SU-DHL-6 (cell line): ENCODE measurements around the gene PHF11.

Source experiments
- H2AFZ ChIP-seq: fragments of 200-600 bp; sonication (generic); 2 replicates; pipeline ENCODE4 v1.6.1; 2014; ENCODE audit warnings: low read depth, mild to moderate bottlenecking, moderate library complexity, mixed read lengths, antibody characterized with exemption, low read length; ENCODE audit not compliant: severe bottlenecking
- H3F3A ChIP-seq: fragments of 200-600 bp; shearing (Covaris generic); 2 replicates; pipeline ENCODE4 v1.6.0; 2016; ENCODE audit warnings: antibody characterized with exemption, mild to moderate bottlenecking; ENCODE audit not compliant: insufficient read depth
- H3K27ac ChIP-seq: fragments of 200-600 bp; sonication (generic); 2 replicates; pipeline ENCODE4 v1.5.1; 2016; ENCODE audit warnings: low read depth, mild to moderate bottlenecking, low read length, moderate library complexity, mixed read lengths
- H3K27me3 ChIP-seq: fragments of 200-600 bp; sonication (generic), shearing (Covaris generic); 2 replicates; pipeline ENCODE4 v1.6.0; 2014; ENCODE audit warnings: mild to moderate bottlenecking, low read length
- H3K36me3 ChIP-seq: fragments of 200-600 bp; sonication (generic); 2 replicates; pipeline ENCODE4 v1.6.1; 2014; ENCODE audit warnings: mild to moderate bottlenecking, low read length, mixed read lengths
- H3K4me2 ChIP-seq: fragments of 300-600, 200-600 bp; shearing (Covaris generic), sonication (generic); 2 replicates; pipeline ENCODE4 v1.6.0; 2014; ENCODE audit warnings: low read length, low read depth, mild to moderate bottlenecking; ENCODE audit not compliant: poor library complexity, severe bottlenecking
- H3K4me3 ChIP-seq: fragments of 200-600 bp; sonication (generic); 2 replicates; pipeline ENCODE4 v1.5.1; 2014; ENCODE audit warnings: antibody characterized with exemption, low read length, mild to moderate bottlenecking, mixed read lengths; ENCODE audit not compliant: insufficient read depth, poor library complexity, severe bottlenecking
- H3K79me2 ChIP-seq: fragments of 200-600 bp; sonication (generic); 2 replicates; pipeline ENCODE4 v1.6.1; 2014; ENCODE audit warnings: mild to moderate bottlenecking, low read length, moderate library complexity; ENCODE audit not compliant: insufficient read depth
- H3K9ac ChIP-seq: fragments of 200-600 bp; sonication (generic); 2 replicates; pipeline ENCODE4 v1.7.0; 2014; ENCODE audit warnings: mild to moderate bottlenecking, low read length
- H3K9me2 ChIP-seq: fragments of 200-600 bp; sonication (generic); replicated peaks from 2 replicates; pipeline ENCODE4 v1.6.1; 2014; ENCODE audit warnings: low read length; ENCODE audit not compliant: insufficient read depth
- H3K9me3 ChIP-seq: fragments of 200-600 bp; sonication (generic); 2 replicates; pipeline ENCODE4 v1.6.1; 2014; ENCODE audit warnings: low read length, mixed read lengths; ENCODE audit not compliant: insufficient read depth
- H4K20me1 ChIP-seq: fragments of 200-600 bp; sonication (generic); 2 replicates; pipeline ENCODE4 v1.6.1; 2014; ENCODE audit warnings: low read depth, mild to moderate bottlenecking, antibody characterized with exemption, low read length, moderate library complexity, mixed read lengths
- EZH2phosphoT487 ChIP-seq: fragments of 200-600 bp; sonication (generic), shearing (Covaris generic); conservative IDR thresholded peaks from 2 replicates; pipeline ENCODE4 v1.6.1; 2018; ENCODE audit warnings: mild to moderate bottlenecking, antibody characterized with exemption, low read length, moderate library complexity, mixed read lengths
- TF ChIP-seq, protein P1 (sequence below): fragments of 200-600 bp; sonication (generic); IDR thresholded peaks from one replicate; pipeline ENCODE4 v1.5.1; 2017; ENCODE audit warnings: antibody characterized with exemption, mild to moderate bottlenecking, low read length, moderate library complexity; ENCODE audit not compliant: insufficient read depth, poor library complexity, severe bottlenecking

The PHF11 gene

DNA sequence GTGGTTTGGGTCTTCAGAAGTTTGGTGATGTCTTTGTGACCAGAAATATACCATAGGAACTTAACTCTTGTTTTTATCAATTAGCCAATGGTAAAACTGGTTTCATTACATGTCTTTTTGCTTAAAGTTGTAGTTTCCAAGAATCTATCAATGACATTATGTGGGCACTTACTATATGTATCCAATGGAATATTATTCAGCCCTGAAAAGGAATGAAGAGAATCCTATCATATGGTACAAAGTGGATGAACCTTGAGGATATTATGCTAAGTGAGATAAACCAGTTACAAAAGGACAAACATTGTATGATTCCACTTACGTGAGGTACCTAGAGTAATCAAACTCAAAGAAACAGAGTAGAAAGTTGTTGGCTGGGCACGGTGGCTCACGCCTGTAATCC lies 63.3 kb downstream of the PHF11 start:
- no peaks in the 10 kb centered on the region for H3K79me2 ChIP-seq
- H3K27ac ChIP-seq, result no peak overlapping the region
- H2AFZ ChIP-seq, result no peak overlapping the region
- H3K36me3 ChIP-seq, result peaks cover 12% of the 10 kb centered on the region
- H3K9ac ChIP-seq, result no peak overlapping the region
- no peaks in the 10 kb centered on the region for H3K9me3 ChIP-seq
- H3K27me3 ChIP-seq, result no peaks in the 10 kb centered on the region
- H4K20me1 ChIP-seq, result no peaks in the 10 kb centered on the region
- H3K4me3 ChIP-seq, result no peak overlapping the region
- H3K4me2 ChIP-seq, result no peak overlapping the region
- H3K9me2 ChIP-seq, result no peaks in the 10 kb centered on the region
- no peaks in the 10 kb centered on the region for H3F3A ChIP-seq
- TF ChIP-seq, protein P1, sequence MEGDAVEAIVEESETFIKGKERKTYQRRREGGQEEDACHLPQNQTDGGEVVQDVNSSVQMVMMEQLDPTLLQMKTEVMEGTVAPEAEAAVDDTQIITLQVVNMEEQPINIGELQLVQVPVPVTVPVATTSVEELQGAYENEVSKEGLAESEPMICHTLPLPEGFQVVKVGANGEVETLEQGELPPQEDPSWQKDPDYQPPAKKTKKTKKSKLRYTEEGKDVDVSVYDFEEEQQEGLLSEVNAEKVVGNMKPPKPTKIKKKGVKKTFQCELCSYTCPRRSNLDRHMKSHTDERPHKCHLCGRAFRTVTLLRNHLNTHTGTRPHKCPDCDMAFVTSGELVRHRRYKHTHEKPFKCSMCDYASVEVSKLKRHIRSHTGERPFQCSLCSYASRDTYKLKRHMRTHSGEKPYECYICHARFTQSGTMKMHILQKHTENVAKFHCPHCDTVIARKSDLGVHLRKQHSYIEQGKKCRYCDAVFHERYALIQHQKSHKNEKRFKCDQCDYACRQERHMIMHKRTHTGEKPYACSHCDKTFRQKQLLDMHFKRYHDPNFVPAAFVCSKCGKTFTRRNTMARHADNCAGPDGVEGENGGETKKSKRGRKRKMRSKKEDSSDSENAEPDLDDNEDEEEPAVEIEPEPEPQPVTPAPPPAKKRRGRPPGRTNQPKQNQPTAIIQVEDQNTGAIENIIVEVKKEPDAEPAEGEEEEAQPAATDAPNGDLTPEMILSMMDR, result no peak
- no peak for TF ChIP-seq EZH2phosphoT487

DNA sequence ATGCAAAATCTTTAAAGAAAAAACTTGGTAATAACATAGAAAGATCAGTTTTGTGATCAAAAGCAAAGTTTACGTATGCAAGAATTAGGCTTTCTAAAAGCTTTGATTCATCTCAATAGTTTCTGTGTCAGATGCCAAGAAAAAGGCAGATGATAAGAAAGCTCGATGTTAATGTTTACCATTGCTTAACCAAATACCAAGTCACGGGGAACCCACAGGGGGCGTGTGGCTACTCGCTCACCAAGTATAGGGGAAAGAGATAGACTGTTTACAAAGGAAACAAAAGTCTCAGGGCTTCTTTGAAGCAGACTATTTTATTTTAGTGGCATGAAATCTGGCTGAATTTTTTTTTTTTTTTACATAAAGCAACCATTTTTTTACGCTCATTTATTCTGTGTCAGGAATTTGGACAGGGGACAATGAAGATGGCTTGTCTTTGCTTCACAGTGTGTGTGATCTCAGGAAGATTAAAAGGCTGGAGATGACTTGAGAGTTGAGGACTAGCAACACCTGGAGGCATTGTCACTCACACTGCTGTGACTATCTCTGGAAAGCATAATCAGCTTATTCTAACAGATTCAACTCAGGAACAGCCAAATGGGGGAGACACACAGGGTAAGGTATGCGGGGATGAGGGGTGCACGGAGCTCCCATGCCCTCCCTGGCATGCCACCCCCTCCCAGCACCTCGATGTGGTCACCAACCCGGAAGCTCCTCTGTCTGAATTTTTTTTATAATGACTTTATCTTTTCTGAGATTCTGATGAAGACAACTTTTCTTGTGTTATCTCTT lies 64.7 kb downstream of the PHF11 start:
- Histone ChIP-seq H3K9ac (no peak overlapping the region), H4K20me1 (no peaks in the 10 kb centered on the region), H3K36me3 (peaks cover 9% of the 10 kb centered on the region), H3F3A (no peaks in the 10 kb centered on the region), H3K27me3 (no peaks in the 10 kb centered on the region), H3K4me3 (no peak overlapping the region), H3K9me3 (no peaks in the 10 kb centered on the region), H3K4me2 (no peak overlapping the region), H2AFZ (no peak overlapping the region), H3K9me2 (no peaks in the 10 kb centered on the region), H3K27ac (no peak overlapping the region), H3K79me2 (no peaks in the 10 kb centered on the region)
- TF ChIP-seq, protein P1, result no peak
- no peak for TF ChIP-seq EZH2phosphoT487

DNA sequence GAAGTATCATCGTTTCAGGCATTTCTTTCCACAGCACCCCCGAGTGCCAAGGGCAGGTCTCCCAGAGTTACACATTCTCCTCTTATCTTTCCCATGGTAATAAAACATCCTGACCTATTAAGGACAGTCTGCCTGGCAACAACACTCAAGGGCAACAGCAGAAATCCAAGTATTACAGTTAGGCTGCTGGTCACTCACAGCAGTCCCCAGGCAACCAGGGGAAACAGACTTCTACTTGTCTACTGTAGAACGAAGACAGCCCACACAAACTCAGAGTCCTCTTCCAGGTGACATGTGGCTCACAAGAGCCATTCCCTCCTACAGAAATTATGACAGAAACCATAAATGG lies 65.3 kb downstream of the PHF11 start:
- Histone ChIP-seq H4K20me1 (no peaks in the 10 kb centered on the region), H3K9me2 (no peaks in the 10 kb centered on the region), H3K36me3 (peaks cover 9% of the 10 kb centered on the region), H3K4me2 (no peak overlapping the region), H2AFZ (no peak overlapping the region), H3F3A (no peaks in the 10 kb centered on the region), H3K4me3 (no peak overlapping the region), H3K9me3 (no peaks in the 10 kb centered on the region), H3K9ac (no peak overlapping the region), H3K27me3 (no peaks in the 10 kb centered on the region), H3K79me2 (no peaks in the 10 kb centered on the region), H3K27ac (no peak overlapping the region)
- no peak for TF ChIP-seq EZH2phosphoT487
- TF ChIP-seq, protein P1, result no peak
